GM11168 (cell line): Measurements from ENCODE around the gene UBTD1.

Source experiments
- in situ Hi-C: fragments of 300-500 bp; cut with MboI; formaldehyde crosslinking; loops from one replicate; pipeline ENCODE4 v1.12.0; 2022; ENCODE audit warnings: low sequenced_read_pairs; ENCODE audit not compliant: unreplicated experiment

The UBTD1 gene

GRCh38 chr10:97533888-97534287, 35.2 kb downstream of the UBTD1 start:
- in situ Hi-C loops, result no loop called here

GRCh38 chr10:97534746-97535367, 36.1 kb downstream of the UBTD1 start:
- in situ Hi-C loops, result no loop called here

- in situ Hi-C loops, result no loop called here
Measured at GRCh38 chr10:97537186-97537869, 38.6 kb downstream of the UBTD1 start.

- in situ Hi-C loops, result no loop called here
Measured at GRCh38 chr10:97538411-97538810, 39.7 kb downstream of the UBTD1 start.

- in situ Hi-C loops, result no loop called here
Measured at GRCh38 chr10:97538839-97539238, 40.1 kb downstream of the UBTD1 start.

GRCh38 chr10:97539523-97540200, 40.9 kb downstream of the UBTD1 start:
- in situ Hi-C loops, result no loop called here

GRCh38 chr10:97540669-97541500, 42.2 kb downstream of the UBTD1 start:
- in situ Hi-C loops, result no loop called here

- in situ Hi-C loops, result no loop called here
Measured at GRCh38 chr10:97542169-97543024, 43.7 kb downstream of the UBTD1 start.

- in situ Hi-C loops, result no loop called here
Measured at GRCh38 chr10:97543025-97543546, 44.4 kb downstream of the UBTD1 start.

GRCh38 chr10:97546456-97547270, 47.9 kb downstream of the UBTD1 start:
- in situ Hi-C loops, result no loop called here

GRCh38 chr10:97547271-97547600, 48.5 kb downstream of the UBTD1 start:
- in situ Hi-C loops, result no loop called here

- in situ Hi-C loops, result no loop called here
Measured at GRCh38 chr10:97547962-97548361, 49.2 kb downstream of the UBTD1 start.

GRCh38 chr10:97548828-97549455, 50.2 kb downstream of the UBTD1 start:
- in situ Hi-C loops, result no loop called here

GRCh38 chr10:97549587-97550322, 51.0 kb downstream of the UBTD1 start:
- in situ Hi-C loops, result no loop called here

GRCh38 chr10:97550336-97551149, 51.8 kb downstream of the UBTD1 start:
- in situ Hi-C loops, result no loop called here

GRCh38 chr10:97551271-97551670, 52.5 kb downstream of the UBTD1 start:
- in situ Hi-C loops, result no loop called here

GRCh38 chr10:97553575-97554031, 54.9 kb downstream of the UBTD1 start:
- in situ Hi-C loops, result no loop called here
